ENCODE data around the gene CYP27C1.

CYP27C1 gene

GRCh38 chr2:127193164-127193966 lies 26.7 kb downstream of the CYP27C1 start:
- no peak for DNase-seq (ENCODE audit: low spot score)

GRCh38 chr2:127191331-127192219 lies 28.5 kb downstream of the CYP27C1 start:
- no peak for DNase-seq (ENCODE audit: low spot score)

DNA sequence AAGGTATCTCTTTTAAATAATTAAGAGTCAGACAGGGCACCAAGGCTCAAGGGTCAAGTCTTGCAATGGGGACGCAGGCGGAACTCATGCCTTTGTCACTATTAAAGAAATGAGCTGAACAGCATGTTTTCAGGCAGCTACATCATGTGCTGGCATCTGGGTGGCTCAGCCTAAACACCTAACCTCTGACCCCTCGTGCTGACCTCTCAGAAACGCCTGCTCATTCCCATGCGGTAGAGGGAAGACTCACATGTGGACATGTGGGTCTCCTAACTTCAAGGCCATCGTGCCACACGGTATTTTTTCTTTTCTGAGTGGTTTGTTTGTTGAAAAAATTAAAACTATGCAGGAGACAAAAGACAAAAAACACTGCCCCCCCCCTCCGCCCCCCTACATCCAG lies 31.3 kb downstream of the CYP27C1 start:
- DNase-seq (ENCODE audit: low spot score), result no peak

GRCh38 chr2:127187831-127188230 lies 32.3 kb downstream of the CYP27C1 start:
- no peak for DNase-seq (ENCODE audit: low spot score)

DNA sequence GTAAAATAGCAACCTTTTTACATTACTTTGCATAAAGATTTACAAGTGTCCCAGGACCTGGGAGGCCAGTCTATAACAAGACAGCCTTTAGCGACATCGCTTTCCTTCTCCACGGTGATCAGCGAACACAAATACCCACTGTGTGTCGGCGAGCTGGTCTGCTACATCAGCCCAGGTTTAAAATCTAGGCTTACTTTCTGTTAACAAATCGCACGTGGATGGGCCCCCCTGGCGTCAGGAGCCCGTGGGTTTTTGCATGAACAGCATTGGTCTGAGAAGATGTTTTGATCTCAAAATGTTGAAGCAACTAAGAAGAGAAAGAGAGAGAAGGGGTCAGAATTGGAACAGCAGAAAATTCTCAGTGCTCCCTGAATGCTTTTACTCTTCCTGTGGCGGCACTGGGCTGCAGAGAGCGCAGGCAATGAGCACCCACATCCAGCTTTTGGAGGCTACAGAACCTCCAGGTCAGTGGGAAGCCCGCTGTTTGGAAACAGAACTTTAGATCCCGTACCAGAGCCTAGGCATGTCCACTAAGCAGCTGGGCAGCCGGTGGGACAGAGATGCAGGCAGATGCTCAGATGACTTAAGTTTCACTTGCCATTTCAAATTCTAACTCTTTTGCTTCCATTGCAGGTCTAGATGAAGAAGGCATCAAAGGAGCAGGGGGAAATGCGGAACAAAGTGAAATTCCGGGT lies 32.9 kb downstream of the CYP27C1 start:
- no peak for DNase-seq (ENCODE audit: low spot score)

- no peak for DNase-seq (ENCODE audit: low spot score)
Observed at GRCh38 chr2:127185705-127186104, 34.4 kb downstream of the CYP27C1 start.

- DNase-seq (ENCODE audit: low spot score), result no peak
Observed at GRCh38 chr2:127185093-127185492, 35.0 kb downstream of the CYP27C1 start.

DNA sequence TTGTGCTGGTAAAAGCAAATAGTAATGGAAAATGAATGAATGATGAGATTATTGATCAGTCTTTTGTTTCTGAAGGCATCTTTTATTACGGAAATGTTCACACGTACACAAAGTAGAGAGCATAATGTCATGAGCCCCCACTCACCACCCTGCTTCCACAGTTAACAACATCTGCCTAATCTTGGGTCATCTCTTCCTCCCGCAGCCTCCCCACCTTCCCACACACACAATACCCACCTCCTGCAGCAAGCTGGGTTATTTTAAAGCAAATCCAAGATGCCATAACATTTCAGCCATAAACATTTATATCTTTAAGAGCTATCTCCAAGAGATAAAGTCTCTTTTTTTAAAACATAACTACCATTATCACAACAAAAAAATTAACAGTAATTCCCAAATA lies 36.3 kb downstream of the CYP27C1 start:
- DNase-seq (ENCODE audit: low spot score), result no peak

- no peak for DNase-seq (ENCODE audit: low spot score)
Observed at GRCh38 chr2:127182626-127183458, 37.3 kb downstream of the CYP27C1 start.

- no peak for DNase-seq (ENCODE audit: low spot score)
Observed at GRCh38 chr2:127181851-127182250, 38.2 kb downstream of the CYP27C1 start.

GRCh38 chr2:127179766-127180165 lies 40.3 kb downstream of the CYP27C1 start:
- DNase-seq (ENCODE audit: low spot score), result no peak

DNA sequence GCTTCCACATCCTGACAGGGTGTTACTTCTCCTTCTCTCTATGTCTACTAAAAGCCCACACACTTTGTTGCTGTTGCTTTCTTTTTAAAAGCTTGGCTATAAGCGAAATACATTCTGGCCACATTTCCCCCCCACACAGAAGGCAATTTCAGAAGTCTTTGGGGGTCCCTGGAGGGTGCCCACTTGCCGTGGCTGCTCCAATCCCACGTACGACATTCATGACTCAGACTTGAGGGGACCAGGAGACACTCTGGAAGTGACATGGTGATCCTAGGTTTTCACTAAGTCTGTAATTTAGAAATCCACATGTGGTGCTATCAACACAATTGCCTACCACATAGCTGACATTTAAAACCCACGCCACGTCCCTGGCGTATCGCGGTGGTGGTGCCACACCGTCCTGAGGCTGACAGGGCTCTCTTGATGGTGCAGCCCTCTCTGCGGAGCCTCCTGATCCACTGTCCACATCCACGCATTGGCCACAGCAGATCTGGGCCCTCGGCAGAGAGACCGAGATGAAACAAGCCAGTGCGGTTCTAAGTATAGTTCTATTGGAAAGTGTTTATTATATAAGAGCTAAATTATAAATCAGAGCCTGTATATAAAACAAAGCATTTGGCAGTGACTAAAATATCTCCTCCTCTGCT lies 42.4 kb downstream of the CYP27C1 start:
- DNase-seq (ENCODE audit: low spot score), result no peak

GRCh38 chr2:127176371-127177311 lies 43.5 kb downstream of the CYP27C1 start:
- no peak for DNase-seq (ENCODE audit: low spot score)

GRCh38 chr2:127175751-127176354 lies 44.2 kb downstream of the CYP27C1 start:
- DNase-seq (ENCODE audit: low spot score), result no peak

DNA sequence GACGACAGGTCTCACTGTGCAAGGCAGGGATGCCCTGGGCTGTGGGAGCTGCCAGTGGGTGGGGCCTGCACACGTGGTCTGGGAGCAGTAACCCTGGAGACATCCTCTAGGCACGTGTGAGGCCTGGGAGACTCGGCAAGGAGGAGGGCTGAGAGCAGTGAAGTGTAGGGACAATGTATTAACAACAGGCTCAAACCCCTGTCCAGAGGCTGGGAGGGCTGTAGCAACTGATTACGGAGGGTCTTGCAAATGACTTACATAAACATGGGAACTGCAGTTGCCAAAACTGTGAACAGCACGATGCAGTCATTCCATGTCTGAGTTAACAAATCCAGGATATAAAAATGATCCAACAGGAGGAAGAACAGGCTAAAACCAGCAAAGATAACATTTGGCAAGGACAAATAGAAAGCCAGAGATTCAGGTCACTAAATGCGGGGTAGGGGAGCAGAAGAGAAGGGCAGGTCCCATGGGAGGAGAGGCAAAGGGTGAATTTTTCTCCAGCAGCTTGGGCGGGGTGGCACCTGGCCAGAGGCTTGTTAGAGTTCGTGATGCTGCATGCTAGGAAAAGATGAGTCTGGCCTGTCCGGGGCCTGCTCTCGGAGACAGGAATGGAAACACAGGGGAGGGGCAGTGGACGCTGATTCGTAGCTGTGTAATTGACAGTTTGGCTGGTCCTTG lies 44.9 kb downstream of the CYP27C1 start:
- no peak for DNase-seq (ENCODE audit: low spot score)

DNA sequence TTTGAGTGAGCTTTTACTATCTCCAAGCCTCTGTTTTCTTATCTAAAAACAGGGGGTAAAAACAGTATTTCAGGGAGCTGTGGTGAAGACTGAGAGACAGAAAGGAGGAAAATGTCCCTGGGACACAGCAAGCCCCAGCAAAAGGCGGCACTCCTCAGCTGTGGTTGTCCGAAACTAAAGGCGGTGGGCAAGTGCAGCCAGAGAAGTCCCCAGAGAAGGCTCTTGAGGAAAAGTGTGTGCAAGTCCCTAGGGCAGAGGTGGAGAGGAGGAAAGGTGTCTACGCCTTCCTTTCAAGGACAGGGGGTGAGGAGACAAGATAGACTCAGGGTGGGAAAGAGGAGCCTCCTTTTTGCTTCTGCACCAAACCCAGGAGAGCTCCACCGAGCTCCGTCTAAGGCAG lies 45.5 kb downstream of the CYP27C1 start:
- no peak for DNase-seq (ENCODE audit: low spot score)

GRCh38 chr2:127174136-127174535 lies 46.0 kb downstream of the CYP27C1 start:
- DNase-seq (ENCODE audit: low spot score), result peak; percentile 40

- DNase-seq (ENCODE audit: low spot score), result no peak
Observed at GRCh38 chr2:127173057-127173456, 47.0 kb downstream of the CYP27C1 start.

- DNase-seq (ENCODE audit: low spot score), result no peak
Observed at GRCh38 chr2:127172306-127172705, 47.8 kb downstream of the CYP27C1 start.

Measured in germinal center (tissue), 1 donor.